SK-N-MC (cell line): ENCODE data around the gene ADGRL3.

ENCODE experiments used
- EZH2 ChIP-seq: fragments of 200-600 bp; sonication (generic); IDR thresholded peaks from one replicate; pipeline ENCODE4 v1.6.1; 2017; ENCODE audit warnings: antibody characterized with exemption
- FOXP2 ChIP-seq: optimal IDR thresholded peaks from 2 replicates; pipeline ENCODE3; 2011; ENCODE audit warnings: mild to moderate bottlenecking, moderate library complexity; ENCODE audit not compliant: insufficient read depth; ENCODE audit errors: extremely low read length, control extremely low read depth
- POLR2AphosphoS5 ChIP-seq: IDR thresholded peaks from 2 replicates; pipeline ENCODE4 v1.6.1; 2012; ENCODE audit warnings: mild to moderate bottlenecking, low read depth, low read length, borderline replicate concordance

DNA sequence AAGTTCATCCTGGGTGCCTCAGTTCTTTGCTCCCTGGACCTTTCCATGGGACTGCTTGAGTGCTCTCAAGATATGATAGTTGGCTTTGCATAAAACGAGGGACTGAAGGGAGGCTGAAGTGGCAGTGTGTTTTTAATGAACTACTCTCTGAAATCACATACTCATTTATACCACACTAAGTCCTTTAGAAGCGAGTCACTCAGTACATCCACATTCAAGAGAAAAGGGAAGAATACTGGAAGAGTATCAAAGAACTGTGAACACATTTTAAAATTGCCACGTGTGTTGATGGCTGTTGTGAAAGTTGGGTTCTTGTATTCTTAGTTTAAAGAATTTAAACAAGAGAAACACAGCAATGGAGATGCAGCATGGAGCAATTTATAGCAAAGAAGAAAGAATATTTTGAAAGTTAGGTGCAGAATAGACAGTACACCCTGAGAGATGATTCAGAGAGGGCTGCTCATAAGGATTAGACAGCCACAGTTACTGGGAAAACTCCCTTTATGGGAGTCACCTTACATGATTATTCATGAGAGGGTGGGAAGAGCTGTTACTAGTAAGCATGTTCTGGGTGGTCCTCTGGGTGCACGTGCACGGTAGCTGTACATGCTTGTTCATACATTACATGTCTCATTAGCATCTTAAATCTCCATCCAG lies 380.7 kb downstream of the ADGRL3 start:
- TF ChIP-seq EZH2, result no peak
- TF ChIP-seq FOXP2, result no peak
- no peak for TF ChIP-seq POLR2AphosphoS5
